ENCODE results near the gene PDYN.

The PDYN gene

GRCh38 chr20:1934721-1935573 lies 58.9 kb downstream of the PDYN start:
- DNase-seq (ENCODE audit: low spot score): no peak

GRCh38 chr20:1934156-1934555 lies 59.7 kb downstream of the PDYN start:
- DNase-seq (ENCODE audit: low spot score): no peak

- DNase-seq (ENCODE audit: low spot score): no peak
Measured at GRCh38 chr20:1933465-1933870, 60.4 kb downstream of the PDYN start.

GRCh38 chr20:1932971-1933370 lies 60.9 kb downstream of the PDYN start:
- no peak for DNase-seq (ENCODE audit: low spot score)

- no peak for DNase-seq (ENCODE audit: low spot score)
Measured at GRCh38 chr20:1931830-1932229, 62.0 kb downstream of the PDYN start.

GRCh38 chr20:1930165-1930564 lies 63.7 kb downstream of the PDYN start:
- no peak for DNase-seq (ENCODE audit: low spot score)

- no peak for DNase-seq (ENCODE audit: low spot score)
Measured at GRCh38 chr20:1929460-1929859, 64.4 kb downstream of the PDYN start.

- DNase-seq (ENCODE audit: low spot score): no peak
Measured at GRCh38 chr20:1928782-1929181, 65.1 kb downstream of the PDYN start.

All from CD4-positive, alpha-beta T cell treated with Interleukin-6 at 100 ng/mL for 8 hours (primary cell).